ENCODE results near the gene LRRC43. TPM values are rescaled to one million over a fixed set of nuclear protein-coding genes. Genes with fewer than 3 reads are reported as not detected.

Gene LRRC43
- total RNA-seq, 2 experiments from 2014 or later = not detected

DNA sequence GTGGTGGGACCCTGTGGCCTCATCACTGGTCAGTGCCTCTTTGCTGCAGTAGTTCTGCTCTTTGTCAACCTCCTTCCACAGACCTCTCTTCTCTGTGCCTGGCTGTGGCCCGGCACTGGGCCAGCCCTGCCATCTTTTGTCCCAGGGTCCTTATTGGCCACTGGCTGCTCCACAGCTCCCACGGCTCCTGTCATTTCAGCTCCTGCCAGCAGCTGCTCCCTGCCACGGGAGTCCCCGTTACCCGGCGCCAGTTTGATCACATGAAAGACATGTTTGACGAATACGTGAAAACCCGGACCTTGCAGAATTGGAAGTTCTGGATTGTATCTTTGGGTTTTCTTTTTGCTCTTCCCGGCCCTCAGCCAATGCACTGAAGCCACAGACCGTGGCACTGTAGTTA is 44.3 kb upstream of the LRRC43 start:
- H3K36me3 ChIP-seq (ENCODE audit: insufficient read depth, low read length) = peaks cover 61% of the 10 kb centered on the region
- intact Hi-C loops (cut with DNase I, micrococcal nuclease) = loop anchor here in 1 of 2 experiments (5.0 kb wide), 1 partner anchor 49 kb away; no protein-coding TSS in a partner anchor
- CTCF ChIA-PET = no interaction called here
- Mint-ChIP-seq H3K36me3 (ENCODE audit: low read depth) (peaks cover 66% of the 10 kb centered on the region), H3K4me1 (ENCODE audit: low read depth) (peaks cover under 1% of the 10 kb centered on the region), H3K9me3 (no peaks in the 10 kb centered on the region), H3K27me3 (no peaks in the 10 kb centered on the region), H3K27ac (peak overlapping the region; percentile 39), H3K4me3 (no peak overlapping the region)
- no peaks in the 10 kb centered on the region for H3K9me3 ChIP-seq (ENCODE audit: control insufficient read depth in 1 of 2, insufficient read depth in 1 of 2, low read length in 2 of 2)
- ATAC-seq (ENCODE audit: poor library complexity) = no peak
- no peak for DNase-seq
- no peak overlapping the region for H3K27ac ChIP-seq (ENCODE audit: low read depth in 1 of 2, low read length in 2 of 2)
- TF ChIP-seq, protein P1, sequence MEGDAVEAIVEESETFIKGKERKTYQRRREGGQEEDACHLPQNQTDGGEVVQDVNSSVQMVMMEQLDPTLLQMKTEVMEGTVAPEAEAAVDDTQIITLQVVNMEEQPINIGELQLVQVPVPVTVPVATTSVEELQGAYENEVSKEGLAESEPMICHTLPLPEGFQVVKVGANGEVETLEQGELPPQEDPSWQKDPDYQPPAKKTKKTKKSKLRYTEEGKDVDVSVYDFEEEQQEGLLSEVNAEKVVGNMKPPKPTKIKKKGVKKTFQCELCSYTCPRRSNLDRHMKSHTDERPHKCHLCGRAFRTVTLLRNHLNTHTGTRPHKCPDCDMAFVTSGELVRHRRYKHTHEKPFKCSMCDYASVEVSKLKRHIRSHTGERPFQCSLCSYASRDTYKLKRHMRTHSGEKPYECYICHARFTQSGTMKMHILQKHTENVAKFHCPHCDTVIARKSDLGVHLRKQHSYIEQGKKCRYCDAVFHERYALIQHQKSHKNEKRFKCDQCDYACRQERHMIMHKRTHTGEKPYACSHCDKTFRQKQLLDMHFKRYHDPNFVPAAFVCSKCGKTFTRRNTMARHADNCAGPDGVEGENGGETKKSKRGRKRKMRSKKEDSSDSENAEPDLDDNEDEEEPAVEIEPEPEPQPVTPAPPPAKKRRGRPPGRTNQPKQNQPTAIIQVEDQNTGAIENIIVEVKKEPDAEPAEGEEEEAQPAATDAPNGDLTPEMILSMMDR (IDR thresholded peaks at IDR 0.05) = no peak
- POLR2A ChIA-PET = no interaction called here
- no peak overlapping the region for H3K4me3 ChIP-seq (ENCODE audit: low read length)
- H3K4me1 ChIP-seq (ENCODE audit: insufficient read depth, low read length) = no peaks in the 10 kb centered on the region
- H3K27me3 ChIP-seq (ENCODE audit: control insufficient read depth in 1 of 2, insufficient read depth in 2 of 2, low read length in 2 of 2) = no peaks in the 10 kb centered on the region

GRCh38 chr12:122139266-122139665 is 43.7 kb upstream of the LRRC43 start:
- intact Hi-C loops (cut with DNase I, micrococcal nuclease) = loop anchor here in 1 of 2 experiments (5.0 kb wide), 1 partner anchor 48 kb away; no protein-coding TSS in a partner anchor
- H3K4me3 Mint-ChIP-seq = no peak overlapping the region
- H3K36me3 Mint-ChIP-seq (ENCODE audit: low read depth) = peaks cover 65% of the 10 kb centered on the region
- Histone ChIP-seq H3K36me3 (ENCODE audit: insufficient read depth, low read length) (peaks cover 57% of the 10 kb centered on the region), H3K27me3 (ENCODE audit: control insufficient read depth in 1 of 2, insufficient read depth in 2 of 2, low read length in 2 of 2) (no peaks in the 10 kb centered on the region), H3K27ac (ENCODE audit: low read depth in 1 of 2, low read length in 2 of 2) (no peak overlapping the region), H3K4me3 (ENCODE audit: low read length) (no peak overlapping the region), H3K4me1 (ENCODE audit: insufficient read depth, low read length) (no peaks in the 10 kb centered on the region), H3K9me3 (ENCODE audit: control insufficient read depth in 1 of 2, insufficient read depth in 1 of 2, low read length in 2 of 2) (no peaks in the 10 kb centered on the region)
- H3K27me3 Mint-ChIP-seq = no peaks in the 10 kb centered on the region
- no peak for DNase-seq
- ATAC-seq (ENCODE audit: poor library complexity) = no peak
- ChIA-PET POLR2A (no interaction called here), CTCF (no interaction called here)
- TF ChIP-seq, protein P1 (IDR thresholded peaks at IDR 0.05) = no peak
- H3K9me3 Mint-ChIP-seq = no peaks in the 10 kb centered on the region
- peaks cover 4% of the 10 kb centered on the region for H3K4me1 Mint-ChIP-seq (ENCODE audit: low read depth)
- H3K27ac Mint-ChIP-seq = peak overlapping the region; percentile 39

DNA sequence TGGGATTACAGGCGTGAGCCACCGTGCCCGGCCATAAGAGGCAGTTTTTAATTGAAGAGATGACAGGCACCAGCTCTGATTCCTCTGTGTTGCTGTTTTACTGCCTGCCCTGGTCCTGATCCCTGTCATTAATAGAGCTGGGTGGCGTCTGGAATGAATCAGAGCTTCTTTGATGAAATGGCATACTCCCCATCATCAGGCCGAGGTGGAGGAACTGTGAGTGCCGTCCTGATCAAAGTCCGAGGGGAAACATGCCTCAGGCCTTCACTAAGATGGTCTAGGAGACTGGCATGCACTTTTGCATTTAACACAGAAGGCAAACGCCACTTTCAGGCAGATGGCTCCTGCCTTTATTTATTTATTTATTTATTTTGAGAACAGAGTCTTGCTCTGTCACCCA is 43.0 kb upstream of the LRRC43 start:
- Mint-ChIP-seq H3K9me3 (no peaks in the 10 kb centered on the region), H3K36me3 (ENCODE audit: low read depth) (peaks cover 60% of the 10 kb centered on the region), H3K4me1 (ENCODE audit: low read depth) (peaks cover 4% of the 10 kb centered on the region), H3K27ac (no peak overlapping the region), H3K4me3 (no peak overlapping the region), H3K27me3 (no peaks in the 10 kb centered on the region)
- POLR2A ChIA-PET = no interaction called here
- Histone ChIP-seq H3K27me3 (ENCODE audit: control insufficient read depth in 1 of 2, insufficient read depth in 2 of 2, low read length in 2 of 2) (no peaks in the 10 kb centered on the region), H3K27ac (ENCODE audit: low read depth in 1 of 2, low read length in 2 of 2) (no peak overlapping the region), H3K9me3 (ENCODE audit: control insufficient read depth in 1 of 2, insufficient read depth in 1 of 2, low read length in 2 of 2) (no peaks in the 10 kb centered on the region), H3K4me3 (ENCODE audit: low read length) (no peak overlapping the region), H3K4me1 (ENCODE audit: insufficient read depth, low read length) (no peaks in the 10 kb centered on the region), H3K36me3 (ENCODE audit: insufficient read depth, low read length) (peaks cover 56% of the 10 kb centered on the region)
- DNase-seq = no peak
- TF ChIP-seq, protein P1 (IDR thresholded peaks at IDR 0.05) = no peak
- intact Hi-C loops (cut with DNase I, micrococcal nuclease) = loop anchor here in 1 of 2 experiments (5.0 kb wide), 1 partner anchor 47 kb away; no protein-coding TSS in a partner anchor
- CTCF ChIA-PET = no interaction called here
- no peak for ATAC-seq (ENCODE audit: poor library complexity)

All from CD4-positive, alpha-beta T cell (primary cell).